Ovary (tissue), 3 donors: ENCODE results near the gene COMMD8.

ENCODE experiments used
- EP300 ChIP-seq: sonication (generic); formaldehyde crosslinking; IDR thresholded peaks from one replicate; pipeline ENCODE4 v1.6.1; 2017; ENCODE audit warnings: antibody characterized with exemption
- POLR2A ChIP-seq: fragments of 450-650 bp; IDR thresholded peaks from one replicate; pipeline ENCODE4 v1.6.1; 2017; ENCODE audit warnings: antibody characterized with exemption, mild to moderate bottlenecking, moderate library complexity
- TF ChIP-seq, protein P1 (sequence below), 3 donors: fragments of 450-650 bp in 2 of 3; fragments of 200-600 bp in 1 of 3; IDR thresholded peaks; one replicate each; pipeline versions ENCODE4 v1.5.1 to v1.8.0; 2016 to 2022; ENCODE audit warnings: antibody characterized with exemption in 3 of 3, mild to moderate bottlenecking in 1 of 3
- donor health status: DM: no; HTN: no; CAD: no.

DNA sequence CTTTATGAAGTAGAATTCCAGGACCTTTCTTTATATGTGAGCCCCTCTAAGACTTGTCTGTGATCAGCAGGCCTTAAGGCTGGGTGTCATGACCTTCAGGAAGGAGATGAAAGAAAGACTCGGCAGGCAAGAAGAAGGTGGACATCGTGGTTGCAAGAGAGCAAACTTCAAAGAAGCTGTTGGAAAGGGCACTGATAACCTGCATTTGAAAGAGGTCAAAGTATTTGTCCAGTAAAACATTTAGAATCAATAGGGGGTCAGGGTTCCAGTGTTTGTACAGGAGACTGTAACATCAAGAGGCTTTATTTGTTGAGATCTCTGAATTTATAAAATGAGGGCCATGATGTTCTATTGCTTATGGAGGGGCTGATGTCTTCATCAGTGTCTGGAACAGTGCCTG, 44.2 kb downstream of the COMMD8 start:
- TF ChIP-seq, protein P1, sequence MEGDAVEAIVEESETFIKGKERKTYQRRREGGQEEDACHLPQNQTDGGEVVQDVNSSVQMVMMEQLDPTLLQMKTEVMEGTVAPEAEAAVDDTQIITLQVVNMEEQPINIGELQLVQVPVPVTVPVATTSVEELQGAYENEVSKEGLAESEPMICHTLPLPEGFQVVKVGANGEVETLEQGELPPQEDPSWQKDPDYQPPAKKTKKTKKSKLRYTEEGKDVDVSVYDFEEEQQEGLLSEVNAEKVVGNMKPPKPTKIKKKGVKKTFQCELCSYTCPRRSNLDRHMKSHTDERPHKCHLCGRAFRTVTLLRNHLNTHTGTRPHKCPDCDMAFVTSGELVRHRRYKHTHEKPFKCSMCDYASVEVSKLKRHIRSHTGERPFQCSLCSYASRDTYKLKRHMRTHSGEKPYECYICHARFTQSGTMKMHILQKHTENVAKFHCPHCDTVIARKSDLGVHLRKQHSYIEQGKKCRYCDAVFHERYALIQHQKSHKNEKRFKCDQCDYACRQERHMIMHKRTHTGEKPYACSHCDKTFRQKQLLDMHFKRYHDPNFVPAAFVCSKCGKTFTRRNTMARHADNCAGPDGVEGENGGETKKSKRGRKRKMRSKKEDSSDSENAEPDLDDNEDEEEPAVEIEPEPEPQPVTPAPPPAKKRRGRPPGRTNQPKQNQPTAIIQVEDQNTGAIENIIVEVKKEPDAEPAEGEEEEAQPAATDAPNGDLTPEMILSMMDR (IDR thresholded peaks at IDR 0.05), result no peak
- TF ChIP-seq POLR2A (no peak), EP300 (no peak)
